ENCODE data around the gene TMEM269. TPM values are rescaled to one million over a fixed set of nuclear protein-coding genes. Genes with fewer than 3 reads are reported as not detected.

The TMEM269 gene
- total and polyA plus RNA-seq, 2 experiments from 2014 or later = not detected

- H3K9me3 ChIP-seq (ENCODE audit: low read depth) = no peaks in the 10 kb centered on the region
- no peak overlapping the region for H3K27ac ChIP-seq
- H3K27me3 ChIP-seq (replicated peaks; ENCODE audit: insufficient read depth) = no peaks in the 10 kb centered on the region
- H3K9me2 ChIP-seq (ENCODE audit: insufficient read depth) = no peaks in the 10 kb centered on the region
- in situ Hi-C loops (cut with MboI) = loop anchor here (10.0 kb wide), 1 partner anchor 301 kb away; no protein-coding TSS in a partner anchor
- no peaks in the 10 kb centered on the region for H4K20me1 ChIP-seq (ENCODE audit: insufficient read depth)
- H2AFZ ChIP-seq = no peak overlapping the region
- 0 out of 2 replicates have a peak, but pooled peaks cover 7% of the 10 kb centered on the region for H3F3A ChIP-seq (ENCODE audit: insufficient read depth)
- no peak overlapping the region for H3K4me3 ChIP-seq
- H3K79me2 ChIP-seq (ENCODE audit: insufficient read depth) = peaks cover 51% of the 10 kb centered on the region
- no peak for TF ChIP-seq EZH2phosphoT487 (IDR thresholded peaks at IDR 0.05; ENCODE audit: insufficient read depth, low read depth)
- TF ChIP-seq EZH2 (IDR thresholded peaks at IDR 0.05; ENCODE audit: insufficient read depth, poor library complexity, severe bottlenecking) = no peak
- 49 to 50% methylated on average over 2 of the region's 2 CpGs for WGBS, 2 experiments (ENCODE audit: low coverage in 1 of 2, low lambda C conversion rate in 2 of 2, missing lambda C conversion rate in 2 of 2)
- peaks cover 1% of the 10 kb centered on the region for H3K4me1 ChIP-seq (ENCODE audit: insufficient read depth)
- DNase-seq = no peak
- H3K4me2 ChIP-seq (ENCODE audit: unreplicated experiment) = no peak overlapping the region
- no peak overlapping the region for H3K9ac ChIP-seq
- H3K36me3 ChIP-seq (ENCODE audit: low read depth) = peaks cover 13% of the 10 kb centered on the region
Measured at GRCh38 chr1:42773420-42773819, 11.4 kb upstream of the TMEM269 start.

- Histone ChIP-seq H3K4me3 (no peak overlapping the region), H3K27me3 (replicated peaks; ENCODE audit: insufficient read depth) (no peaks in the 10 kb centered on the region), H3K4me1 (ENCODE audit: insufficient read depth) (no peaks in the 10 kb centered on the region), H2AFZ (no peak overlapping the region), H3K9me3 (ENCODE audit: low read depth) (no peaks in the 10 kb centered on the region), H3F3A (ENCODE audit: insufficient read depth) (0 out of 2 replicates have a peak, but pooled peaks cover 7% of the 10 kb centered on the region), H3K27ac (no peak overlapping the region), H3K9me2 (ENCODE audit: insufficient read depth) (no peaks in the 10 kb centered on the region), H3K9ac (no peak overlapping the region), H3K79me2 (ENCODE audit: insufficient read depth) (peaks cover 35% of the 10 kb centered on the region), H4K20me1 (ENCODE audit: insufficient read depth) (no peaks in the 10 kb centered on the region), H3K4me2 (ENCODE audit: unreplicated experiment) (no peak overlapping the region), H3K36me3 (ENCODE audit: low read depth) (peaks cover 18% of the 10 kb centered on the region)
- DNase-seq = no peak
- TF ChIP-seq EZH2phosphoT487 (IDR thresholded peaks at IDR 0.05; ENCODE audit: insufficient read depth, low read depth) (no peak), EZH2 (IDR thresholded peaks at IDR 0.05; ENCODE audit: insufficient read depth, poor library complexity, severe bottlenecking) (no peak)
- in situ Hi-C loops (cut with MboI) = loop anchor here (10.0 kb wide), 1 partner anchor 300 kb away; no protein-coding TSS in a partner anchor
- 68 to 74% methylated on average over 5 of the region's 5 CpGs for WGBS, 2 experiments (ENCODE audit: low coverage in 1 of 2, low lambda C conversion rate in 2 of 2, missing lambda C conversion rate in 2 of 2)
Measured at GRCh38 chr1:42774928-42775526, 9.8 kb upstream of the TMEM269 start.

DNA sequence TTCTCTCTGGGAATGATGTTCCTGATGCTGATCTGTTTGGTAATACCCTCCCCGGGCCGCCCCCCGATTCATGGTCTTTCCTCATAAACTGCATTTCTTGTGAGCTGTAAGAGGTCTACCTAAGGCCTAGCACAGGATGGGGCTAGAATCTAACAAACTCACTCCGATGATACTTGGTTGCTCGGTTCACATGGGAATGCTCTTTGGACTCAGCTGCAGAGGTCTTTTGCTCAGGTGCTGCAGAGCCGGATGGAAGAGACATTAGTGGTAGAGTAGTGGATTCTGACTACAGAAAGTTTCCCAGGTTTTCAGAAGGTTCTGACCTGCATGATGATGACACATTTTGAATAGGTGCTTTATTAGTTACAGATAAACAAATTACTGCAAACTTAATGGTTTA lies 8.3 kb upstream of the TMEM269 start:
- whole genome bisulfite sequencing, 2 experiments (ENCODE audit: low coverage in 1 of 2, low lambda C conversion rate in 2 of 2, missing lambda C conversion rate in 2 of 2) = 79 to 89% methylated on average over 6 of the region's 6 CpGs
- Histone ChIP-seq H3K9me3 (ENCODE audit: low read depth) (no peaks in the 10 kb centered on the region), H3K27me3 (replicated peaks; ENCODE audit: insufficient read depth) (no peaks in the 10 kb centered on the region), H3K9ac (no peak overlapping the region), H3K9me2 (ENCODE audit: insufficient read depth) (no peaks in the 10 kb centered on the region), H3K4me2 (ENCODE audit: unreplicated experiment) (no peak overlapping the region), H3F3A (ENCODE audit: insufficient read depth) (0 out of 2 replicates have a peak, but pooled peaks cover 7% of the 10 kb centered on the region), H3K36me3 (ENCODE audit: low read depth) (peaks cover 19% of the 10 kb centered on the region), H3K27ac (no peak overlapping the region), H2AFZ (no peak overlapping the region), H3K79me2 (ENCODE audit: insufficient read depth) (peaks cover 21% of the 10 kb centered on the region), H3K4me3 (no peak overlapping the region), H4K20me1 (ENCODE audit: insufficient read depth) (no peaks in the 10 kb centered on the region), H3K4me1 (ENCODE audit: insufficient read depth) (no peaks in the 10 kb centered on the region)
- TF ChIP-seq EZH2 (IDR thresholded peaks at IDR 0.05; ENCODE audit: insufficient read depth, poor library complexity, severe bottlenecking) = no peak
- no peak for TF ChIP-seq EZH2phosphoT487 (IDR thresholded peaks at IDR 0.05; ENCODE audit: insufficient read depth, low read depth)
- in situ Hi-C loops (cut with MboI) = loop anchor here (10.0 kb wide), 1 partner anchor 298 kb away; no protein-coding TSS in a partner anchor
- DNase-seq = no peak

- H3K4me2 ChIP-seq (ENCODE audit: unreplicated experiment) = no peak overlapping the region
- H3K9me2 ChIP-seq (ENCODE audit: insufficient read depth) = no peaks in the 10 kb centered on the region
- no peaks in the 10 kb centered on the region for H3K27me3 ChIP-seq (replicated peaks; ENCODE audit: insufficient read depth)
- peaks cover 7% of the 10 kb centered on the region for H3K79me2 ChIP-seq (ENCODE audit: insufficient read depth)
- no peak overlapping the region for H3K9ac ChIP-seq
- in situ Hi-C loops (cut with MboI) = loop anchor here (10.0 kb wide), 1 partner anchor 297 kb away; no protein-coding TSS in a partner anchor
- H3K4me1 ChIP-seq (ENCODE audit: insufficient read depth) = no peaks in the 10 kb centered on the region
- TF ChIP-seq EZH2phosphoT487 (IDR thresholded peaks at IDR 0.05; ENCODE audit: insufficient read depth, low read depth) (no peak), EZH2 (IDR thresholded peaks at IDR 0.05; ENCODE audit: insufficient read depth, poor library complexity, severe bottlenecking) (no peak)
- H3K4me3 ChIP-seq = no peak overlapping the region
- H3K36me3 ChIP-seq (ENCODE audit: low read depth) = peaks cover 19% of the 10 kb centered on the region
- H4K20me1 ChIP-seq (ENCODE audit: insufficient read depth) = no peaks in the 10 kb centered on the region
- 0 out of 2 replicates have a peak, but pooled peaks cover 7% of the 10 kb centered on the region for H3F3A ChIP-seq (ENCODE audit: insufficient read depth)
- H2AFZ ChIP-seq = no peak overlapping the region
- no peaks in the 10 kb centered on the region for H3K9me3 ChIP-seq (ENCODE audit: low read depth)
- peak; percentile 65 for DNase-seq
- no peak overlapping the region for H3K27ac ChIP-seq
Measured at GRCh38 chr1:42777852-42778251, 6.9 kb upstream of the TMEM269 start.
